HCT116 (cell line): Measurements from ENCODE around the gene RHD.
"Not testable (repeated sequence)": the region's sequence is repeated elsewhere in the genome, so short reads cannot be mapped to it uniquely, and the experiment has no call there.

Experiments
- ELF1 ChIP-seq: IDR thresholded peaks from 2 replicates; pipeline ENCODE4 v1.6.1; 2012; ENCODE audit warnings: low read depth, borderline replicate concordance
- POLR2A ChIP-seq: IDR thresholded peaks from 2 replicates; pipeline ENCODE4 v1.7.0; 2011; ENCODE audit warnings: borderline replicate concordance; ENCODE audit not compliant: insufficient read depth, insufficient read length; ENCODE audit errors: extremely low read depth
- TF ChIP-seq, protein P1 (sequence below), 3 experiments: fragments of 200-600 bp in 1 of 3; sonication (generic) in 1 of 3; IDR thresholded peaks in 2 of 3; conservative IDR thresholded peaks in 1 of 3; 2 replicates each; pipeline ENCODE4 v1.5.1; 2012 to 2017; ENCODE audit warnings: low read depth in 2 of 3, low read length in 2 of 3, antibody characterized with exemption in 1 of 3, borderline replicate concordance in 1 of 3, control low read depth in 1 of 3, mild to moderate bottlenecking in 1 of 3, mixed read lengths in 1 of 3, mixed run types in 1 of 3, moderate library complexity in 1 of 3; ENCODE audit not compliant: insufficient read depth in 1 of 3
- TF ChIP-seq, protein P2 (sequence below): IDR thresholded peaks from 2 replicates; pipeline ENCODE4 v1.6.1; 2011; ENCODE audit warnings: mild to moderate bottlenecking, low read length, moderate library complexity; ENCODE audit not compliant: insufficient replicate concordance; ENCODE audit errors: extremely low read depth

DNA sequence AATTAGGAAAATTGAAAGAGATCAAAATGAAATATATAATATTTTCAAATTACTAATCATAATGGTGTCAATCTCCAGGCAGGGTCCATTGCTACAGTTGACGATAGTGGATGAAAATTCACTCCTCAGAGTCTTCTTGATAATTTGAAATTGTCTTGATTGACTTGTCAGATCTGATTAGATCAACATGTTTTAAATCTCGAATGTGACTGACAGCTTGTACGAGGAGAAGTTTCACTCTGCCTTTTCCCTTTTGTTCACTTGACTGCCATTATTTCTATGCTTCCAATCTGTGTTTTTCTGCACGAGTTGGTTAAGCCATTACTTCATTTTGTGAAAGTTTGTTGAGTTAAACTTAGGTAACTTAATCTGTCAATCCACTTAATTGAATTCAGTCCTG, 3.3 kb downstream of the RHD start:
- not testable (repeated sequence) for TF ChIP-seq POLR2A, ELF1
- TF ChIP-seq, protein P1, sequence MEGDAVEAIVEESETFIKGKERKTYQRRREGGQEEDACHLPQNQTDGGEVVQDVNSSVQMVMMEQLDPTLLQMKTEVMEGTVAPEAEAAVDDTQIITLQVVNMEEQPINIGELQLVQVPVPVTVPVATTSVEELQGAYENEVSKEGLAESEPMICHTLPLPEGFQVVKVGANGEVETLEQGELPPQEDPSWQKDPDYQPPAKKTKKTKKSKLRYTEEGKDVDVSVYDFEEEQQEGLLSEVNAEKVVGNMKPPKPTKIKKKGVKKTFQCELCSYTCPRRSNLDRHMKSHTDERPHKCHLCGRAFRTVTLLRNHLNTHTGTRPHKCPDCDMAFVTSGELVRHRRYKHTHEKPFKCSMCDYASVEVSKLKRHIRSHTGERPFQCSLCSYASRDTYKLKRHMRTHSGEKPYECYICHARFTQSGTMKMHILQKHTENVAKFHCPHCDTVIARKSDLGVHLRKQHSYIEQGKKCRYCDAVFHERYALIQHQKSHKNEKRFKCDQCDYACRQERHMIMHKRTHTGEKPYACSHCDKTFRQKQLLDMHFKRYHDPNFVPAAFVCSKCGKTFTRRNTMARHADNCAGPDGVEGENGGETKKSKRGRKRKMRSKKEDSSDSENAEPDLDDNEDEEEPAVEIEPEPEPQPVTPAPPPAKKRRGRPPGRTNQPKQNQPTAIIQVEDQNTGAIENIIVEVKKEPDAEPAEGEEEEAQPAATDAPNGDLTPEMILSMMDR (IDR thresholded peaks at IDR 0.05 in 2 of 3, conservative IDR thresholded peaks at IDR 0.05 in 1 of 3; ENCODE audit: borderline replicate concordance in 1 of 3, insufficient read depth in 1 of 3, low read depth in 2 of 3, low read length in 2 of 3) = not testable (repeated sequence)
- TF ChIP-seq, protein P2, sequence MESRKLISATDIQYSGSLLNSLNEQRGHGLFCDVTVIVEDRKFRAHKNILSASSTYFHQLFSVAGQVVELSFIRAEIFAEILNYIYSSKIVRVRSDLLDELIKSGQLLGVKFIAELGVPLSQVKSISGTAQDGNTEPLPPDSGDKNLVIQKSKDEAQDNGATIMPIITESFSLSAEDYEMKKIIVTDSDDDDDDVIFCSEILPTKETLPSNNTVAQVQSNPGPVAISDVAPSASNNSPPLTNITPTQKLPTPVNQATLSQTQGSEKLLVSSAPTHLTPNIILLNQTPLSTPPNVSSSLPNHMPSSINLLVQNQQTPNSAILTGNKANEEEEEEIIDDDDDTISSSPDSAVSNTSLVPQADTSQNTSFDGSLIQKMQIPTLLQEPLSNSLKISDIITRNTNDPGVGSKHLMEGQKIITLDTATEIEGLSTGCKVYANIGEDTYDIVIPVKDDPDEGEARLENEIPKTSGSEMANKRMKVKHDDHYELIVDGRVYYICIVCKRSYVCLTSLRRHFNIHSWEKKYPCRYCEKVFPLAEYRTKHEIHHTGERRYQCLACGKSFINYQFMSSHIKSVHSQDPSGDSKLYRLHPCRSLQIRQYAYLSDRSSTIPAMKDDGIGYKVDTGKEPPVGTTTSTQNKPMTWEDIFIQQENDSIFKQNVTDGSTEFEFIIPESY = not testable (repeated sequence)
